Measurements from ENCODE around the gene UBR1. TPM values are rescaled to one million over a fixed set of nuclear protein-coding genes. Genes with fewer than 3 reads are reported as not detected.

The UBR1 gene
- 10 to 100 TPM; 36.5 to 40.7 TPM for total RNA-seq
- polyA plus RNA-seq (ENCODE audit: insufficient read depth, low read depth, low replicate concordance) = 21.3 TPM
- long read RNA-seq, donor 1 = 0 reads
- long read RNA-seq, donor 2 = 0 reads

- WGBS, 2 donors = 1% methylated on average over 25 to 32 of the region's 33 CpGs
- peaks cover 20% of the 10 kb centered on the region for H3K4me1 ChIP-seq
- H3K27me3 ChIP-seq = no peaks in the 10 kb centered on the region
- H3K4me3 ChIP-seq = peak within 1 kb of the TSS; percentile 84 to 89
- no peak for TF ChIP-seq CTCF (IDR thresholded peaks at IDR 0.05)
- no peak for TF ChIP-seq POLR2A (IDR thresholded peaks at IDR 0.05)
- H3K9me3 ChIP-seq = no peaks in the 10 kb centered on the region
- H3K36me3 ChIP-seq (ENCODE audit: low read depth, missing control alignments) = no peaks in the 10 kb centered on the region
- DNase-seq = peak; percentile 94
- intact Hi-C loops (cut with DNase I; ENCODE audit: low total_unique reads) = no loop called here
- peak within 1 kb of the TSS; percentile 92 to 94 for H3K27ac ChIP-seq
These were observed at the start of gene UBR1 for GRCh38 chr15:43105778-43106485. UBR1 (minus strand) TSS chr15:43106038; CDS start chr15:43106022, 16 bp downstream.

- no peaks in the 10 kb centered on the region for H3K4me1 ChIP-seq
- H3K4me3 ChIP-seq = no peak overlapping the region
- no peaks in the 10 kb centered on the region for H3K27me3 ChIP-seq
- no peak overlapping the region for H3K27ac ChIP-seq
- DNase-seq = no peak
- no peaks in the 10 kb centered on the region for H3K36me3 ChIP-seq (ENCODE audit: low read depth, missing control alignments)
- no peaks in the 10 kb centered on the region for H3K9me3 ChIP-seq
- intact Hi-C loops (cut with DNase I; ENCODE audit: low total_unique reads) = no loop called here
- TF ChIP-seq CTCF (IDR thresholded peaks at IDR 0.05) (no peak), POLR2A (IDR thresholded peaks at IDR 0.05) (no peak)
These were observed 47.4 kb upstream of the UBR1 start for GRCh38 chr15:43153269-43153668.

GRCh38 chr15:43151688-43152087 lies 45.9 kb upstream of the UBR1 start:
- H3K27me3 ChIP-seq = no peaks in the 10 kb centered on the region
- H3K36me3 ChIP-seq (ENCODE audit: low read depth, missing control alignments) = no peaks in the 10 kb centered on the region
- no peak overlapping the region for H3K4me3 ChIP-seq
- intact Hi-C loops (cut with DNase I; ENCODE audit: low total_unique reads) = no loop called here
- TF ChIP-seq CTCF (IDR thresholded peaks at IDR 0.05) = no peak
- no peak for TF ChIP-seq POLR2A (IDR thresholded peaks at IDR 0.05)
- 81 to 85% methylated on average over 2 of the region's 2 CpGs for WGBS, 2 donors
- H3K4me1 ChIP-seq = no peaks in the 10 kb centered on the region
- H3K27ac ChIP-seq = no peak overlapping the region
- no peak for DNase-seq
- H3K9me3 ChIP-seq = no peaks in the 10 kb centered on the region

- Histone ChIP-seq H3K27ac (no peak overlapping the region), H3K27me3 (no peaks in the 10 kb centered on the region), H3K4me1 (no peaks in the 10 kb centered on the region), H3K9me3 (no peaks in the 10 kb centered on the region), H3K36me3 (ENCODE audit: low read depth, missing control alignments) (no peaks in the 10 kb centered on the region), H3K4me3 (no peak overlapping the region)
- 89 to 95% methylated on average over 5 of the region's 5 CpGs for WGBS, 2 donors
- TF ChIP-seq CTCF (IDR thresholded peaks at IDR 0.05) (no peak), POLR2A (IDR thresholded peaks at IDR 0.05) (no peak)
- intact Hi-C loops (cut with DNase I; ENCODE audit: low total_unique reads) = no loop called here
- no peak for DNase-seq
These were observed 44.5 kb upstream of the UBR1 start for GRCh38 chr15:43150191-43150929.
